NCI-H345 (cell line): ENCODE data around the gene RASSF3.

Source experiments
- DNase-seq: peaks from one replicate; lab custom pipeline; 2025; lab: John Stamatoyannopoulos, UW

Gene RASSF3

DNA sequence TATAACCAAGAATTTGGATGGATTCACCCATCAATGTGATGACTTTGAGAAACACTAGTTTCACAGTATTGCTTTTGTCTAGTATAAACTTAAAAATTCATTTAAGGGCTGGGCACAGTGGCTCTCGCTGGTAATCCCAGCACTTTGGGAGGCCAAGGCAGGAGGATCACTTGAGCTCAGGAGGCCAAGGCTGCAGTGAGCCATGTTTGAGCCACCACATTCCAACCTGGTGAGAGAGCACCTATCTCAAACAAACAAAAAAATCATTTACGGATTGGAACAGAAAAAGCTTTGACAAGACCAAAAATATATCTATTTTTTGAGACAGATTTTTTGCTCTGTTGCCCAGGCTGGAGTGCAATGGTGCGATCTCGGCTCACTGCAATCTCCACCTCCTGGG is 121.4 kb downstream of the RASSF3 start:
- DNase-seq, result no peak

DNA sequence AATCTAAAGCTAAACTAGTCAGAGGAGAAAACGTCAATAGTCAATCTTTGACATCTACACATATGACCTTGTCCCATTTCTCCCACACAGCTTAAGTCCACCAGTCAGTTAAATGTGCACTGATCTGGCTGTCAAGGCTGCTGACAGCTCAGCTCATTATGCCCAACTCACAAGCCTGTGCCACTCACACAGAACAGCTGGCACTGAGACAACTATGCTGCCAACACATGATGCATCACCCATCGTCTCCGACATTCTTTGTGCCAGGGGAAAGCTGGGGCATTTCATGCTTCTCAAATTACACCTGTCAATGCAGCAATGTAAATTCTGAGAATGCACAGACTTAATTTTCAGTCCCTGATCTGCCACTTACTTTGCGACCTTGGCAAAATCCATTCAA is 123.6 kb downstream of the RASSF3 start:
- peak; percentile 55 for DNase-seq

DNA sequence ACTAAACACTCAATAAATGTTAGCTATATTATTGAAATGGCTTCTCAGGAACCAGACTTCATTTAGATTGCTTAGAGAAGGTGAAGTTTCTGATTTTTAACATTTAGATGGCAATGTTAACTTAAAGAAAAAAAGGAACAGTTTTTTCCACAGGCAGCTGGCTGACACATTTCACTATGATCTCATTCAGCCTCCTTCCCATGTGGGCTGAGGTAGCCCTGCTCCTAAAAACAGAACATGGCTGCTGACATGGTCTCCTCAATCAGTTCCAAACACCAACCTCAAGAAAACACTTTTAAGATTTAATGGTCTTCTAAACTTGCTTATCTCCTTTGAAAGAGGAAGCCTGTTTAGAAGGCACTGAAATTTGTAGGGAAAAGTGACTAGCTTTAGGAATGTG is 125.1 kb downstream of the RASSF3 start:
- DNase-seq, result no peak

DNA sequence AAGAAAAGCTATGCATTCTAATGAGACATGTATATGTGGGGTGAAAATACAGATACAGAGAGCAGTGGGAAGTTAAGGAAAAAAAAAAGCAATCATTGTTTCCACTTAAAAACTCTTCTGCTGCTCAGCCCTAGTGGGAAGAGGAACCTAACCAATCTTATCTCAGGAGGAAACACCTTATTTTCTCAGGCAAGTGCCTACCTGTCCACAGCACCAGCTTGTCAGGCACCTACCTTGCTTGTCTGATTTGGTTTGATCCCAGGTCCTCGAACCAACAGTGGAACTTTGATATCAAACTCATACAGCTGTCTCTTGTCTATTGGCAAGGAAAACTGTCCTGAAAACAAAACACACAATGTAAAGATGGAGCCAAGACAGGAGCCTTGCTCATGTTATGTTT is 126.5 kb downstream of the RASSF3 start:
- no peak for DNase-seq

GRCh38 chr12:64737539-64737938 is 127.2 kb downstream of the RASSF3 start:
- peak; percentile 3 for DNase-seq

GRCh38 chr12:64739778-64740177 is 129.5 kb downstream of the RASSF3 start:
- no peak for DNase-seq

- DNase-seq, result no peak
These were observed 130.4 kb downstream of the RASSF3 start for GRCh38 chr12:64740646-64741045.

DNA sequence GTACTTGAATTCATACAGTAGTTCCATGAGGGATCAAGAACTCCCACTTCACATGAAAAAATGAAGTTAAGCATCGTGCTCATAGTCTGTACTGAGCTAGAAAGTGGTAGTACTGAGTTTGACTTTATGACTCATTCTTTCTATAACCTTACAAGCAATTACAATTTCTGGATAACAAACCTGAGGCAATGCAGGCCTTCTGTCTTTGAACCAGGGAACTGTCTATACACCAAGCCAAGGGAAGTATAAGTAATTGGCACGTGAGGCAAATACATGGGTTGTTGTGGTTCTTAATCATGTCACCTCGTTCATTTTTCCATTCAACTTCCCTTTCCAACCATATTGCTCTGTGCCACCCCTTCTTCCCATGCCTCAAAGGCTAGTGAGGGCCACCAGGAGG is 132.1 kb downstream of the RASSF3 start:
- no peak for DNase-seq

DNA sequence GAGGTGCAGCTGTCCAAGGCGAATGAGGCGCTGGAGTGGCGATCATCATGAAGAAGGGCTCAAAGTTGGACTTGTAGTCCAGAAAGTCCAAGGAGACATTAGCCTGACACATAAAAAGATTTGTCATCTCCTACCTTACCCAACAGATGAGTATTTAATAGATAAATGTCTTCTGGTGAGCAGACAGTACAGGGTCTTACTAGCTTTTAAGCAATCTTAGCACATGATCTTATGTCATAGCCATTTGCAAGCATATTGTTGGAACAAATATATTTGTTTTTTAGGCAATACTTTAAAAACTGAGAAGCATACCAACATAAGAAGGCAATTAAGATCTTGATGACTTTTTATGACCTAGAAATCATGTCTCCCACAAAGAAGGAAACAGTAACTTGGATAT is 132.9 kb downstream of the RASSF3 start:
- DNase-seq, result no peak

DNA sequence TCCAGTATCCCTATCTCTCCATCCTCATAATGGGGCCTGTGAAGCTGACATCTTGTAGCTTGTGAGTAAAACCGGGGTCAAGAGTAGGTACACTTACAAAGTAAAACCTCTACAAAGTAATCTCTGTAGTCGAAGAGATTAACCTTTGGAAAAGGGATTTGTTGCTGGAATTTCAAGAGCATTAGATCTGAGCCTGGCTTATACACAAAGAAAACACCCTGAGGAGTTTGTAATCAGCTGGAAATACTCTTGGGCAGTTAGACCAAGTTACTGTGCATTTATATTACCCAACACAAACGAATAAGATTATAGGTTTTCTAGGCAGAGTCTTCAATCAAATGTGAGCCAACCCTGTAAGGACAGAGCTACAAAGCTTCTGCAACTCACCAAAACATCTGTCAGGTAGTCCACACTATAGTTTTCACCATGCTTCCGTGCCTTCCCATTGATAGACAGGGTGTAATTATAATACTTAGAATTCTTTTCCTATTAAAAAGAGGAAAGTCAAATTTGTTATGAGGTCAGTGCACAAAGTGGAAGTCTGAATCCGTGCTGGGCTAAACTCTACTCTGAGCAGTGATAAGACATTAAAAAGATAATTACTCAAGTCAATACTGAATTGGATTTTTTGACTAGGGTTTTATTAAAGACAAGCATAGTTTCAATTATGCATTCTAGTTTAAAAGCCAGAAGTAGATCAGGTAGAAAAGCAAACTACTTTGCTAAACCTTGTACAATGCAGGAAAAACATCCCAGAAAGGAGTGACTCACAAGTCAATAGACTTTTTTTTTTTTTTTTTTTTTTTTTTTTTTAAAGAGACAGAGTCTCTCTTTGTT is 134.3 kb downstream of the RASSF3 start:
- no peak for DNase-seq

DNA sequence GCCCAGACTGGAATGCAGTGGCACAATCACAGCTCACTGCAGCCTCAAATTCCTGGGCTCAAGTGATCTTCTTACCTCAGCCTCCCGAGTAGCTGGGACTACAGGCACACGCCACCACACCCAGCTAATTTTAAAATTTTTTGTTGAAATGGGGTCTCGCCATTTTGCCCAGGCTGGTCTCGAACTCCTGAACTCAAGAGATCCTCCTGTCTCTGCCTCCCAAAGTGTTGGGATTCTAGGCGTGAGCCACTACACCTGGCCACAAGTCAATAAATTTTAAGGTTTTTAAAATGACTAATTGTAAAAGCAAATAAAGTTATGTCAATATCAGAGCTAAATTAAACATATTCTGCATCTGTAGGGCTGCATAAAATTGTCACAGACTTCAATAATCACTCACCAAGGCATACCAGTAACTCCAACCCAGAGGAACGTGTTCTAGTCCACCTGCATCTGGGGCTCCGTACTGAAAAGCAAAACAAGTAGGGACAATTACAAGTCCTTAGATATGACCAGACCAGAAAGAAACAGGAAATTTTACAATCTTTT is 135.0 kb downstream of the RASSF3 start:
- DNase-seq, result no peak

DNA sequence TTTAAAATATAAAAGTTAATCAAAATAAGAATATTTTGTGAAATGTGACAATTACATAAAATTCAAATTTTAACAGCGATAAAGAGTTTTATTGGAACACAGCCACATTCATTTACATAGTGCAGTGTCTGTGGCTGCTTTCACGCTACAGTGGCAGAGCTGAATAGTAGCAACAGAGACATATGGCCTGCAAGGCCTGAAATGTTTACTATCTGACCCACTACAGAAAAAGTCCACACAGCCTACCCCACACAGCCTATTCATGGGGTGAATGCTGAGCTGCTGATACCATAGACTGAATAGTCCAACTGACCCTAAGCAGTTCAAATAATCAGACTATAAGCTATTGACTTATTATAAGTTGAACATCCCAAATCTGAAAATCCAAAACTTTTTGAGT is 135.7 kb downstream of the RASSF3 start:
- peak; percentile 60 for DNase-seq

DNA sequence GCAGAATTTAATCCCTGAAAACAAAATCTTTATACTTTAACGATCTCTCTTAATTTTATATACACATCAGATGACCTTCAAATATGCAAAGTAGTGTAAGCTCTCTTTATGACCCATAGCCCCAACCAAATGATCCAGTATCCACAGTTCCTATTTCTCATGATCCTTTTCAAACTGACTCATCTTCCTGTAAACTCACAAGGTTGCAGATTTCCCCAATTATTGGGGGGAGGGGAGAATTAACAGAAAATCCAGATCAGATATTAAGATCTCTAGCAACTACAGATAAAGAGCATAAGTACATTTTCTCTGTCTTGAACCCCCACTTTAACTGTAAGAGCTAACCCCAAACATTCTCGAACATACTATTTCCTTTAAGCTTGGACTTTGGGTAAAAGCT is 136.4 kb downstream of the RASSF3 start:
- DNase-seq, result no peak
